Fibroblast of skin of right biceps (primary cell): Measurements from ENCODE around the gene PLCB1.
"Not testable (repeated sequence)": the region's sequence is repeated elsewhere in the genome, so short reads cannot be mapped to it uniquely, and the experiment has no call there.

Source experiments
- DNase-seq: peaks from one replicate; pipeline ENCODE4 v3.0.0-alpha.2; 2013

PLCB1 gene

GRCh38 chr20:8423482-8423881 is 291.4 kb downstream of the PLCB1 start:
- no peak for DNase-seq

- peak; percentile 80 for DNase-seq
These were observed 291.9 kb downstream of the PLCB1 start for GRCh38 chr20:8424010-8424409.

GRCh38 chr20:8425016-8425415 is 292.9 kb downstream of the PLCB1 start:
- DNase-seq: no peak

GRCh38 chr20:8425802-8426201 is 293.7 kb downstream of the PLCB1 start:
- DNase-seq: no peak

- no peak for DNase-seq
These were observed 295.5 kb downstream of the PLCB1 start for GRCh38 chr20:8427419-8428040.

GRCh38 chr20:8428988-8429387 is 296.9 kb downstream of the PLCB1 start:
- DNase-seq: no peak

GRCh38 chr20:8431538-8432434 is 299.7 kb downstream of the PLCB1 start:
- DNase-seq: peak; percentile 45

- DNase-seq: no peak
These were observed 300.5 kb downstream of the PLCB1 start for GRCh38 chr20:8432435-8433148.

GRCh38 chr20:8433291-8433690 is 301.2 kb downstream of the PLCB1 start:
- no peak for DNase-seq

- no peak for DNase-seq
These were observed 302.3 kb downstream of the PLCB1 start for GRCh38 chr20:8434326-8434876.

- DNase-seq: no peak
These were observed 303.4 kb downstream of the PLCB1 start for GRCh38 chr20:8435285-8436035.

GRCh38 chr20:8436938-8437337 is 304.9 kb downstream of the PLCB1 start:
- not testable (repeated sequence) for DNase-seq

- DNase-seq: no peak
These were observed 306.7 kb downstream of the PLCB1 start for GRCh38 chr20:8438748-8439147.

GRCh38 chr20:8443464-8444072 is 311.5 kb downstream of the PLCB1 start:
- no peak for DNase-seq

GRCh38 chr20:8447262-8448120 is 315.4 kb downstream of the PLCB1 start:
- peak; percentile 28 for DNase-seq

GRCh38 chr20:8449123-8449522 is 317.1 kb downstream of the PLCB1 start:
- DNase-seq: peak; percentile 61

- peak; percentile 97 for DNase-seq
These were observed 322.2 kb downstream of the PLCB1 start for GRCh38 chr20:8454137-8454712.

- DNase-seq: no peak
These were observed 324.7 kb downstream of the PLCB1 start for GRCh38 chr20:8456765-8457164.

GRCh38 chr20:8457978-8458377 is 325.9 kb downstream of the PLCB1 start:
- no peak for DNase-seq

GRCh38 chr20:8461186-8461585 is 329.1 kb downstream of the PLCB1 start:
- DNase-seq: no peak

- peak; percentile 6 for DNase-seq
These were observed 332.3 kb downstream of the PLCB1 start for GRCh38 chr20:8464368-8464767.
